Ovary (tissue), 9 donors: Measurements from ENCODE around the gene DOCK1. TPM values are rescaled to one million over a fixed set of nuclear protein-coding genes. Genes with fewer than 3 reads are reported as not detected.
A peak's percentile ranks its signal among the peaks of the same experiment; 100 is the strongest.

Experiments used
- DNase-seq, 5 donors: peaks; one replicate each; pipeline ENCODE4 v3.0.0-alpha.2; 2019 to 2020
- H3K27ac ChIP-seq, 2 donors: fragments of 200-600 bp; one replicate each; pipeline versions ENCODE4 v1.5.1 to v1.8.0; 2019 to 2022
- H3K27me3 ChIP-seq: fragments of 200-600 bp; one replicate; pipeline ENCODE4 v1.8.0; 2022
- H3K36me3 ChIP-seq: fragments of 200-600 bp; sonication (generic); one replicate; pipeline ENCODE4 v1.5.1; 2019
- H3K4me1 ChIP-seq: one replicate; pipeline ENCODE4 v1.8.1; 2013; ENCODE audit warnings: mild to moderate bottlenecking, moderate library complexity; ENCODE audit not compliant: insufficient read depth
- H3K4me3 ChIP-seq: fragments of 200-600 bp; sonication (generic); one replicate; pipeline ENCODE4 v1.5.1; 2017
- H3K9me3 ChIP-seq, 2 donors: fragments of 200-600 bp in 1 of 2; sonication (generic) in 1 of 2; one replicate each; pipeline versions ENCODE4 v1.5.1 to v1.8.1; 2013 to 2019; ENCODE audit warnings: mild to moderate bottlenecking in 1 of 2, moderate library complexity in 1 of 2
- EP300 ChIP-seq: sonication (generic); formaldehyde crosslinking; IDR thresholded peaks from one replicate; pipeline ENCODE4 v1.6.1; 2017; ENCODE audit warnings: antibody characterized with exemption
- POLR2A ChIP-seq: fragments of 450-650 bp; IDR thresholded peaks from one replicate; pipeline ENCODE4 v1.6.1; 2017; ENCODE audit warnings: antibody characterized with exemption, mild to moderate bottlenecking, moderate library complexity
- WGBS, 3 donors: extraction: QIAGEN DNeasy Blood & Tissue Kit in 1 of 3; methylation state at CpG; one replicate each; pipeline versions ENCODE4 v1.1.5 to v1.1.7; 2013 to 2017; 5-methylcytosine and 5-hydroxymethylcytosine counted together
- intact Hi-C, 4 donors: fragments of 100-400 bp; cut with DNase I; formaldehyde crosslinking; loops; one replicate each; pipeline versions ENCODE4 v1.11.0 to v1.15.1; 2022 to 2023
- polyA plus RNA-seq, 2 donors: library from polyadenylated mRNA; stranded (reverse); fragments of 200-250 nt in 1 of 2; fragments of 350-450 nt in 1 of 2; fragmentation: Illumina TruSeq in 1 of 2; extraction: RNeasy Lipid Tissue Mini Kit (QIAGEN cat#74804) in 1 of 2; gene quantifications; one replicate each; pipeline ENCODE4 v1.2.3, GENCODE V29; 2013 to 2014
- total RNA-seq, 7 donors: library from RNA; depleted of rRNA in 2 of 7; stranded (reverse); fragments of >200 nt in 2 of 7; fragmentation: NEBNext Ultra II Directional in 3 of 7; extraction: Animal tissue kit (Norgen Biotek cat#: 25700) in 3 of 7; gene quantifications; one replicate each; pipeline versions ENCODE4 v1.1.0 to v1.2.4, GENCODE V29; 2016 to 2023
- TF ChIP-seq, protein P1 (sequence below), 3 donors: fragments of 450-650 bp in 2 of 3; fragments of 200-600 bp in 1 of 3; IDR thresholded peaks; one replicate each; pipeline versions ENCODE4 v1.5.1 to v1.8.0; 2016 to 2022; ENCODE audit warnings: antibody characterized with exemption in 3 of 3, mild to moderate bottlenecking in 1 of 3
- donor health status: DM: no; HTN: no; CAD: no; lungs with moderate emphysema.
- donor health status: DM: no; HTN: no; CAD: no.
- donor health status: Bipolar disorder and iron deficiency.
- donor health status: DM: yes; HTN: yes; CAD: no.
- donor health status: DM: no; HTN: no; CAD: no.
- donor health status: DM: yes; HTN: yes; CAD: no.

Gene DOCK1
- total and polyA plus RNA-seq, 9 donors = 24.7 to 68.3 (median 51.1) TPM

DNA sequence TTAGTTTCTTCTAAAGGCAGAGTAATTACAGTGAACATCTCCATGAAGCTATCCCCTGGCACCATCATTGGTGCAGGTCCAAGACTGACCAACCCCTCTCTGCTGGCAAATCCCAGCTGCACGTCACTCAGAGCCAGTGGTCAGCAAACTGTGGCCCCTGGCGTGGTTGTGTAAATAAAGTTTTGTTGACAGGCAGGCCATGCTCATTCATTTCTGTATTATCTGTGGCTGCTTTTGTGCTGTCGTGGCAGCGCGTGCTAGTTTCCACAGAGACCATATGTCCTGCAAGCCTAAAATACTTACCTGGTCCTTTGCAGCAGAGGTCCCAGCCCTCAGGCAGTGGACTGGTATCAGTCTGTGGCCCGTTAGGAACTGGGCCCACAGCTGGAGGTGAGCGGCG lies 526.3 kb downstream of the DOCK1 start:
- no peak for DNase-seq
- intact Hi-C loops = no loop called here
- Histone ChIP-seq H3K36me3 (no peaks in the 10 kb centered on the region), H3K4me1 (peaks cover 6% of the 10 kb centered on the region), H3K27me3 (no peaks in the 10 kb centered on the region), H3K27ac (no peak overlapping the region), H3K9me3 (no peaks in the 10 kb centered on the region), H3K4me3 (no peak overlapping the region)
- TF ChIP-seq POLR2A = no peak
- 93 to 97% (median 96%) methylated on average over 8 of the region's 8 CpGs for WGBS, 3 donors

DNA sequence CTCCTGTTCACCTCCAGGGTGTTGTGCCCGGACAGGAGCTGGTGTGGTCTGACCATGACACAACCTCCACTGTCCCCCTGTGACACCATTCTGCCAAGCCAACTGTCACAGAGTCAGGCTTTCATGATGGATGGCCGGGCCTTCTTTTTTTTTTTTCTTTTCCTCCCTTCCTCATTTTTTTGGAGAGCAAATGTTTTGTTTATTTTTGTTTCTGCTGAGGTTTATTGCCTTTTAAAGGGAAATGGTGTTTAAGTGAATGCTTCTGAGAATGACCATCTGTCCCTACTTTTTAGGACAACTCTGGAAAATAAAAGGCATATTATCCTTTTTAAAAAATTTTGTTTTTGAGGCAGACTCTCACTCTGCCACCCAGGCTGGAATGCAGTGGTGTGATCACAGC lies 528.8 kb downstream of the DOCK1 start:
- Histone ChIP-seq H3K4me1 (peaks cover 6% of the 10 kb centered on the region), H3K27me3 (no peaks in the 10 kb centered on the region), H3K9me3 (no peaks in the 10 kb centered on the region), H3K4me3 (no peak overlapping the region), H3K27ac (no peak overlapping the region), H3K36me3 (no peaks in the 10 kb centered on the region)
- DNase-seq = no peak
- intact Hi-C loops = no loop called here
- no peak for TF ChIP-seq EP300
- TF ChIP-seq, protein P1, sequence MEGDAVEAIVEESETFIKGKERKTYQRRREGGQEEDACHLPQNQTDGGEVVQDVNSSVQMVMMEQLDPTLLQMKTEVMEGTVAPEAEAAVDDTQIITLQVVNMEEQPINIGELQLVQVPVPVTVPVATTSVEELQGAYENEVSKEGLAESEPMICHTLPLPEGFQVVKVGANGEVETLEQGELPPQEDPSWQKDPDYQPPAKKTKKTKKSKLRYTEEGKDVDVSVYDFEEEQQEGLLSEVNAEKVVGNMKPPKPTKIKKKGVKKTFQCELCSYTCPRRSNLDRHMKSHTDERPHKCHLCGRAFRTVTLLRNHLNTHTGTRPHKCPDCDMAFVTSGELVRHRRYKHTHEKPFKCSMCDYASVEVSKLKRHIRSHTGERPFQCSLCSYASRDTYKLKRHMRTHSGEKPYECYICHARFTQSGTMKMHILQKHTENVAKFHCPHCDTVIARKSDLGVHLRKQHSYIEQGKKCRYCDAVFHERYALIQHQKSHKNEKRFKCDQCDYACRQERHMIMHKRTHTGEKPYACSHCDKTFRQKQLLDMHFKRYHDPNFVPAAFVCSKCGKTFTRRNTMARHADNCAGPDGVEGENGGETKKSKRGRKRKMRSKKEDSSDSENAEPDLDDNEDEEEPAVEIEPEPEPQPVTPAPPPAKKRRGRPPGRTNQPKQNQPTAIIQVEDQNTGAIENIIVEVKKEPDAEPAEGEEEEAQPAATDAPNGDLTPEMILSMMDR (IDR thresholded peaks at IDR 0.05) = no peak
- no peak for TF ChIP-seq POLR2A
- 37 to 58% (median 48%) methylated on average over 2 of the region's 2 CpGs for WGBS, 3 donors

- H3K9me3 ChIP-seq = no peaks in the 10 kb centered on the region
- H3K4me3 ChIP-seq = no peak overlapping the region
- H3K27ac ChIP-seq = no peak overlapping the region
- intact Hi-C loops = no loop called here
- no peak for DNase-seq
- H3K36me3 ChIP-seq = no peaks in the 10 kb centered on the region
- no peak for TF ChIP-seq EP300
- no peaks in the 10 kb centered on the region for H3K27me3 ChIP-seq
- peaks cover 6% of the 10 kb centered on the region for H3K4me1 ChIP-seq
- 14 to 28% (median 22%) methylated on average over 7 of the region's 7 CpGs for WGBS, 3 donors
Measured at GRCh38 chr10:127435246-127435645, 530.0 kb downstream of the DOCK1 start.

DNA sequence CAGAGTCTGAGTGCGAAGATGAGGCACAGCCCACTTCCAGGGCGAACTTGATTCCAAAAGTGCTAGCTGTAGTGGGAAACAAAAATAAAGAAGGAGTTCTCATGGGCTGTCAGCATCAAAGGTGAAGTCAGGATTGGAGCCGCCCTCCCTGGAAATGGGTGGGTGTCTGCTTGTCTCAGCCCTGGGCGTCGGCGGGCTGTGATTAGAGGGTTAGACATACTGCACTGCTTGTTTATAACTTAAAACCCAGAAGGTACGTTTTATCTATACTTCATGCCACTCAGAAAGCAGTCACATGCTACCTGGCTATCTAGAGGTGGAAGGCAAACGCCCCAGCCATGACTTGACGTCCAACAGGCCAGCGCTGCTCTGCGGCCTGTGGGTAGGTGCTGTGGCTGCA lies 535.1 kb downstream of the DOCK1 start:
- H3K27me3 ChIP-seq = no peaks in the 10 kb centered on the region
- no peak overlapping the region for H3K27ac ChIP-seq
- WGBS, 3 donors = 81 to 89% (median 85%) methylated on average over 11 of the region's 11 CpGs
- no peaks in the 10 kb centered on the region for H3K36me3 ChIP-seq
- TF ChIP-seq, protein P1 (IDR thresholded peaks at IDR 0.05) = no peak
- TF ChIP-seq EP300 = no peak
- TF ChIP-seq POLR2A = no peak
- intact Hi-C loops = no loop called here
- no peaks in the 10 kb centered on the region for H3K9me3 ChIP-seq
- no peak for DNase-seq
- H3K4me1 ChIP-seq = peaks cover 14% of the 10 kb centered on the region
- H3K4me3 ChIP-seq = no peak overlapping the region

DNA sequence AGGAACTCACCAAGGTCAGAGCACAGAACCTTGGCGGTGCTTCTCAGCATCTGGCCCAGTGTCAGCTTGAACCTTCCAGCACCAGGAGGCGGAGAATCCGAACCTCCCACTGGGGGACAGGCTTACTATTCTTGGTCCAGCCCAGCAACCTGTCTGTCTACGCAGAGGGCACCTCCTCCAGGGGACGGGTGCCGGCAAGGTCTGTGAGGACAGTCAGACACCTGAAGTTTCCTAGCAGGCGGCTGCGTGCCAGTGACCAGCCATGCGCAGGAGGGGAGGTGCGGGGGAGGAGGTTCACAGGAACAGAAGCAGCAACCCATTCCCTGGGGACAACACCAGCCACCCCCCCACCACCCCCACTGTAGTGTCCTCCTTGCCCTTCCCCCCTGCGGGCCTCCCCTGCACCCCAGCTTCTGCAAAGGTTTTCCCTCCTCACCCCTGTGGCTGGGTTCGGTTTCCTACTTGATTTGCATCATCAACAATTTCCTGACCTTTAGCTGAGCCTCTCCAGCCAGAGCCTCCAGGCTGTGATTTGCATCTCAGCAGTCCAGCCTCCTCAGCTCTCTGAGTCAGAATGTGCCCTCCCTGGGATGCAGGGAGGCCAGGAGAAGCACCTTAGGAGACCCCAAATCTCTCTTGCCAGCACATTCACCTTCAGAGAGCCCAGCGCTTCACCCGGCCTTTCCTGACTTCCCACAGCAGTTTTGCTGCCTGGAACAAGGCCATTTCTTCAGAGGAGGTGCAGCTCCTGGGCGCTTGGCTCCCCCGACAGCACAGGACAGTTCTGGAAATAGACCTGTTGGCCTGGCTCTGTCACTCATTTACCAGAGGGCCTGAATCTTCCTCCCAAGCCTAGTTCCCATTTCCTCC lies 536.4 kb downstream of the DOCK1 start:
- DNase-seq = peak; percentile 42 to 78 (median 64)

More for the DNA sequence above, 536.4 kb downstream of the DOCK1 start:
- H3K27ac ChIP-seq = peak overlapping the region in 1 of 2 donors; percentile 23
- no peaks in the 10 kb centered on the region for H3K27me3 ChIP-seq
- no peaks in the 10 kb centered on the region for H3K36me3 ChIP-seq
- 25 to 45% (median 30%) methylated on average over 13 to 16 of the region's 16 CpGs for WGBS, 3 donors
- H3K4me1 ChIP-seq = peaks cover 14% of the 10 kb centered on the region
- H3K9me3 ChIP-seq = no peaks in the 10 kb centered on the region
- intact Hi-C loops = no loop called here
- no peak for TF ChIP-seq POLR2A
- TF ChIP-seq EP300 = no peak
- TF ChIP-seq, protein P1 (IDR thresholded peaks at IDR 0.05) = no peak
- H3K4me3 ChIP-seq = no peak overlapping the region
